K562 (cell line): Measurements from ENCODE around the gene FAM50A. TPM values are rescaled to one million over a fixed set of nuclear protein-coding genes. Genes with fewer than 3 reads are reported as not detected.
A peak's percentile ranks its signal among the peaks of the same experiment; 100 is the strongest.

Experiments used
- ATAC-seq: fragments of 200-7000 bp; cut with Tn5 transposase; 3 replicates; pipeline ENCODE4 v1.9.1; 2020; ENCODE audit warnings: moderate library complexity
- BruUV-seq: library from RNA; stranded (reverse); fragments of 400-500 nt; replicated peaks from 2 replicates; lab custom pipeline; 2021; lab: Mats Ljungman, UMichigan
- CTCF ChIA-PET: fragments of 300-600 bp; formaldehyde crosslinking; extraction: SDS; loops from one replicate; lab custom pipeline; 2021; ENCODE audit warnings: low intra/inter-chr PET ratio; lab: Yijun Ruan, JAX
- POLR2A ChIA-PET: fragments of 300-600, 350-650 bp; sonication (Branson Sonifier 250); formaldehyde crosslinking; extraction: SDS; loops from one replicate; lab custom pipeline; 2021; ENCODE audit warnings: antibody characterized with exemption, inconsistent platforms; lab: Yijun Ruan, JAX
- DNase-seq, 4 experiments: peaks; one replicate each; pipeline versions ENCODE4 v3.0.0 to v3.0.0-alpha.2; 2011 to 2018; ENCODE audit warnings: low spot score in 3 of 4, mixed read lengths in 3 of 4; ENCODE audit errors: extremely low read depth in 1 of 4
- FAIRE-seq: peaks from 2 replicates; lab custom pipeline; 2011; peaks lifted over from hg19 to GRCh38; lab: Jason Lieb, UNC
- H2AFZ ChIP-seq: 2 replicates; pipeline ENCODE4 v1.6.0; 2011; ENCODE audit warnings: low read depth, low read length, control low read depth, inconsistent platforms
- H3K27ac ChIP-seq: fragments of 200-600 bp; 3 replicates; pipeline ENCODE4 v1.8.0; 2011; ENCODE audit warnings: low read depth, mild to moderate bottlenecking, control low read depth, inconsistent platforms, low read length, moderate library complexity, mixed read lengths; ENCODE audit errors: extremely low read depth
- H3K27me3 ChIP-seq, 2 experiments: fragments of 300-600 bp in 1 of 2; 2 replicates in 1 of 2; 3 replicates in 1 of 2; pipeline versions ENCODE4 v1.6.0 to v1.8.0; 2011; ENCODE audit warnings: inconsistent platforms in 2 of 2, low read length in 2 of 2, mild to moderate bottlenecking in 1 of 2, mixed read lengths in 1 of 2, moderate library complexity in 1 of 2; ENCODE audit not compliant: control insufficient read depth in 2 of 2, insufficient read depth in 2 of 2
- H3K36me3 ChIP-seq: fragments of 300-600 bp; 3 replicates; pipeline ENCODE4 v1.8.0; 2011; ENCODE audit warnings: mild to moderate bottlenecking, low read length, inconsistent platforms; ENCODE audit not compliant: control insufficient read depth, insufficient read depth
- H3K4me1 ChIP-seq, 2 experiments: fragments of 200-600 bp in 1 of 2; replicated peaks in 1 of 2; 2 replicates in 1 of 2; 3 replicates in 1 of 2; pipeline versions ENCODE4 v1.5.1 to v1.8.0; 2011; ENCODE audit warnings: inconsistent platforms in 2 of 2, low read length in 2 of 2, mild to moderate bottlenecking in 1 of 2, mixed read lengths in 1 of 2, moderate library complexity in 1 of 2; ENCODE audit not compliant: control insufficient read depth in 2 of 2, insufficient read depth in 2 of 2
- H3K4me2 ChIP-seq: 2 replicates; pipeline ENCODE4 v1.6.1; 2011; ENCODE audit warnings: low read length, control low read depth, inconsistent platforms, mixed read lengths; ENCODE audit not compliant: insufficient read depth
- H3K4me3 ChIP-seq: fragments of 200-600 bp; sonication (generic), shearing (Covaris generic); 2 replicates; pipeline ENCODE4 v1.5.1; 2016; ENCODE audit warnings: control low read depth, inconsistent platforms
- H3K79me2 ChIP-seq: fragments of 200-600 bp; 3 replicates; pipeline ENCODE4 v1.8.0; 2011; ENCODE audit warnings: low read length, inconsistent platforms; ENCODE audit not compliant: control insufficient read depth, insufficient read depth
- H3K9ac ChIP-seq, 2 experiments: 2 replicates each; pipeline versions ENCODE4 v1.6.0 to v1.6.1; 2011; ENCODE audit warnings: low read depth in 2 of 2, low read length in 2 of 2, control low read depth in 1 of 2, inconsistent platforms in 1 of 2, mild to moderate bottlenecking in 1 of 2, mixed read lengths in 1 of 2; ENCODE audit not compliant: insufficient read depth in 1 of 2
- H3K9me1 ChIP-seq: one replicate; pipeline ENCODE4 v1.6.0; 2011; ENCODE audit warnings: inconsistent platforms, mild to moderate bottlenecking, low read length, moderate library complexity; ENCODE audit not compliant: control insufficient read depth, insufficient read depth
- H3K9me3 ChIP-seq: replicated peaks from 2 replicates; pipeline ENCODE4 v1.5.1; 2011; ENCODE audit warnings: low read depth, low read length, inconsistent platforms; ENCODE audit not compliant: control insufficient read depth, insufficient read depth
- H4K20me1 ChIP-seq: replicated peaks from 2 replicates; pipeline ENCODE4 v1.6.1; 2011; ENCODE audit warnings: low read length, inconsistent platforms, mixed read lengths; ENCODE audit not compliant: control insufficient read depth, insufficient read depth
- CREB1 ChIP-seq, 2 experiments: sonication (generic) in 1 of 2; formaldehyde crosslinking in 1 of 2; IDR thresholded peaks; 2 replicates each; pipeline versions ENCODE4 v1.6.1 to v1.8.0; 2012 to 2022; ENCODE audit warnings: inconsistent platforms in 1 of 2, mild to moderate bottlenecking in 1 of 2, missing genetic modification reagents in 1 of 2, moderate library complexity in 1 of 2
- EWSR1 ChIP-seq: fragments of 450-650 bp; IDR thresholded peaks from 2 replicates; pipeline ENCODE4 v1.6.1; 2018; ENCODE audit warnings: borderline replicate concordance, mild to moderate bottlenecking, low read depth, moderate library complexity; ENCODE audit not compliant: partially characterized antibody
- HDAC3 ChIP-seq: fragments of 450-650 bp; IDR thresholded peaks from 2 replicates; pipeline ENCODE4 v1.6.1; 2018; ENCODE audit warnings: borderline replicate concordance, mild to moderate bottlenecking, moderate library complexity; ENCODE audit not compliant: partially characterized antibody
- NCOR1 ChIP-seq: fragments of 450-650 bp; IDR thresholded peaks from 2 replicates; pipeline ENCODE4 v1.6.1; 2016; ENCODE audit warnings: mild to moderate bottlenecking, moderate library complexity
- ZNF146 ChIP-seq: IDR thresholded peaks from one replicate; pipeline ENCODE4 v1.6.1; 2018; ENCODE audit warnings: missing compliant biosample characterization; ENCODE audit not compliant: unreplicated experiment
- ZNF41 ChIP-seq: fragments of 250-450 bp; sonication (Bioruptor Pico); conservative IDR thresholded peaks from 2 replicates; pipeline ENCODE4 v1.4.0; 2020; ENCODE audit warnings: mild to moderate bottlenecking
- WGBS: fragments of 100-300 bp; shearing (Covaris generic); methylation state at CpG from one replicate; pipeline ENCODE4 v1.1.6; 2016; ENCODE audit warnings: low coverage, mixed read lengths; ENCODE audit not compliant: insufficient coverage; ENCODE audit errors: missing lambda C conversion rate; 5-methylcytosine and 5-hydroxymethylcytosine counted together
- in situ Hi-C: fragments of 300-500 bp; cut with MboI; formaldehyde crosslinking; loops from 4 replicates; pipeline ENCODE4 v1.15.0; 2018; ENCODE audit warnings: inconsistent platforms, mixed read lengths
- intact Hi-C: fragments of 100-400 bp; cut with micrococcal nuclease; formaldehyde crosslinking; loops from 2 replicates; pipeline ENCODE4 v1.14.2; 2022
- polyA plus RNA-seq, 8 experiments: library from polyadenylated mRNA; depleted of rRNA in 4 of 8; stranded (reverse) in 5 of 8; unstranded in 3 of 8; fragments of >200 nt; fragmentation: Nextera tagmentation in 2 of 8; fragmentation: Illumina TruSeq in 1 of 8; extraction: Ambion mirVana in 2 of 8; extraction: Trizol in 1 of 8; gene quantifications; 2 replicates each; pipeline versions ENCODE4 v1.2.1 to v1.2.3, GENCODE V29; 2011 to 2014; ENCODE audit warnings: inconsistent platforms in 1 of 8, missing spikeins in 1 of 8
- total RNA-seq, 7 experiments: library from RNA; depleted of rRNA in 6 of 7; stranded (reverse); fragments of >200 nt in 6 of 7; fragmentation: Illumina TruSeq in 2 of 7; extraction: Trizol in 2 of 7; gene quantifications; 2 replicates each; pipeline versions ENCODE4 v1.2.1 to v1.2.3, GENCODE V29; 2011 to 2021; ENCODE audit warnings: low replicate concordance in 1 of 7

The FAM50A gene
- total and polyA plus RNA-seq, 9 of the 15 experiments (the other 6 are each of a cell fraction or from before 2014, with no cell fraction given), result 4.4 to 114 (median 67.3) TPM

DNA sequence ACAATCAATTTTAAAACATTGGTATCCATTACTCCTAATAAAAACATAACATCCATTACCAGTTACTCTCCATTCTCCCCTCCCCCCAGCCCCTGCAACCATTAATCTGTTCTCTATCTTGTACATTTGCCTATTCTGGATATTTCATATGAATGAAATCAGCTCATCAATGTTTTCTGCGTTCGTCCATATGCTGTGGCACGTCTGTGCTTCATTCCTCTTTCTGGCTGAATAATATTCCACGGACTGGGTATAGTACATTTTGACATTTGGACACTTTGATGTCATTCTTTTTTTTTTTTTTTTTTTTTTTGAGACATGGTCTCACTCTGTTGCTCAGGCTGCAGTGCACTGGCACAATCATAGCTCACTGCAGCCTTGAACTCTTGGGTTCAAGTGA lies 40.1 kb upstream of the FAM50A start:
- no peaks in the 10 kb centered on the region for H3K9me1 ChIP-seq
- BruUV-seq, result no TSS peak
- H3K36me3 ChIP-seq, result peaks cover 30% of the 10 kb centered on the region
- no peak for ATAC-seq
- H3K27me3 ChIP-seq, result no peaks in the 10 kb centered on the region
- H3K9me3 ChIP-seq, result no peaks in the 10 kb centered on the region; the same call in 1 of the 2 replicates
- TF ChIP-seq ZNF146 (CRISPR knock-in tag) (peak; percentile 71), ZNF41 (CRISPR knock-in tag) (no peak), NCOR1 (no peak), CREB1 (IDR thresholded peaks at IDR 0.05) (no peak), CREB1 (CRISPR knock-in tag; IDR thresholded peaks at IDR 0.05) (no peak), EWSR1 (no peak), HDAC3 (no peak)
- H3K27ac ChIP-seq, result no peak overlapping the region
- intact Hi-C loops (no loop called here), in situ Hi-C loops (loop anchor here (10.0 kb wide), 1 partner anchor 131 kb away; no protein-coding TSS in a partner anchor)
- peaks cover 11 to 17% of the 10 kb centered on the region in 2 experiments; a peak in 4 of 5 replicates for H3K4me1 ChIP-seq
- H3K4me3 ChIP-seq, result no peak overlapping the region
- no peak overlapping the region for H2AFZ ChIP-seq
- DNase-seq, result no peak
- H3K4me2 ChIP-seq, result no peak overlapping the region
- CTCF ChIA-PET, result no interaction called here
- H4K20me1 ChIP-seq, result peaks cover 13% of the 10 kb centered on the region
- WGBS, result 58% methylated on average over 4 of the region's 4 CpGs
- POLR2A ChIA-PET, result no interaction called here
- no peak overlapping the region for H3K9ac ChIP-seq
- peaks cover 26% of the 10 kb centered on the region for H3K79me2 ChIP-seq
- no peak for FAIRE-seq
